C4-2B (cell line): ENCODE data around the gene APLP1.

Experiments used
- H3K27ac ChIP-seq: fragments of 450-650 bp; 2 replicates; pipeline ENCODE4 v1.5.1; 2017
- CTCF ChIP-seq: fragments of 450-650 bp; conservative IDR thresholded peaks from 2 replicates; pipeline ENCODE4 v1.5.1; 2017; ENCODE audit warnings: mild to moderate bottlenecking
- ZFX ChIP-seq: fragments of 450-650 bp; IDR thresholded peaks from 2 replicates; pipeline ENCODE4 v1.6.1; 2017

Gene APLP1

DNA sequence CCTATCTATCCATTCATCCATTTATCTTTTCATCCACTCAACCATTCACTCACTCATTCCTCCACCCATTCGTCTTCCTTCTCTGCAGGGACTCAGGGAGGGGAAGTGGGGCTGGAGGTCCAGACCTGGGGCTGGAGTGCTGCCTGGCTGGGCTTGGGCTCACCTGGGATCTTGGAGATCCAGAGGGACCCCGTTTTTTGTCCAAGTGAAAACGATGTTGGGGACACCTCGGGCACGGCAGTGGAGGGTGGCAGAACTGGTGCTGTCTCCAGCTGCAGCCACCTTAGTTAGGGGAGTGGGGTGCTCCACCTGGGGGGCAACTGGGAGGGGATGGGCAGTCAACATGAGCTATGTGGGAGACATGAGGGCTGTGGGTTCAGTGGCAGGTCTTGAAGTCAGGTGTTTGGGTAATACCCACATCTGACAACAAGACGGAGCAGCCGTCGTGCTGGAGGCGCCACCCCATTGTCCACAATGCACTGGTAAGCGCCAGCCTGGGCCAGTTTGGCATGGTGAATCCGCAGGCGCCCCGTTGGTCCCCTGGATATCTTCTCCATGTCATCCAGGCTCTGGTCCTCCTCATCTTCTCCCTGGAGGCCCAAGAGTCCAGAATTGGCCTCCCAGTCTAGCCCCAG lies 26.3 kb upstream of the APLP1 start:
- no peak overlapping the region for H3K27ac ChIP-seq
- TF ChIP-seq CTCF, result no peak
- TF ChIP-seq ZFX, result no peak

DNA sequence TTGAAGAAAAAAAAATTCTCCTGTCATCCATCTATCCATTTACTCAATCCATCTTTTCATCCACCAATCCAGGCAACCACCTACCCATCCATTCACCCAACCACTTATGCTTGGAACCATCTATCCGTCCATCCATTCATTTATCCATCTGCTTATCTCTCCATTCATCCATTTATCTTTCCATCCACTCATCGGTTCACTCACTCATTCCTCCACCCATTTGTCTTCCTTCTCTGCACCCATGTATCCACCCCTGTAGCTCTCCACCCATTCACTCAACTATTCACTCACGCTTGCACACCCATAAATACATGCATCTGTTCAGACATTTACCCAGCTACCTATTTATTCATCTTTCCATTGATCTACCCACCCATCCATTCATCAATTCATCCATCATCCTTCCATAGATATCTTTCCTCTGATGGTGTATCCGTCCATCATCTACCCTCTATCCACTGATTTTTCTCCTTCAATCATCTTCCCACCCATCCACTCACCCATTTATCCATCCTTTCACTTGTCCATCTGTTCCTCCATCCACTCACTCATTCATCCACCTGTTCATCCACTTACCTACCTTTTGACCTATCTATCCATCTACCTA lies 25.6 kb upstream of the APLP1 start:
- TF ChIP-seq CTCF (no peak), ZFX (no peak)

GRCh38 chr19:35843676-35844481 lies 24.5 kb upstream of the APLP1 start:
- TF ChIP-seq CTCF (no peak), ZFX (no peak)
- H3K27ac ChIP-seq, result no peak overlapping the region

More for the DNA sequence above, 25.6 kb upstream of the APLP1 start:
- no peak overlapping the region for H3K27ac ChIP-seq

GRCh38 chr19:35844482-35845214 lies 23.7 kb upstream of the APLP1 start:
- no peak overlapping the region for H3K27ac ChIP-seq
- no peak for TF ChIP-seq CTCF
- no peak for TF ChIP-seq ZFX

- no peak overlapping the region for H3K27ac ChIP-seq
- TF ChIP-seq ZFX, result no peak
These were observed 22.9 kb upstream of the APLP1 start for GRCh38 chr19:35845215-35846037.

GRCh38 chr19:35846038-35846668 lies 22.2 kb upstream of the APLP1 start:
- no peak overlapping the region for H3K27ac ChIP-seq
- TF ChIP-seq CTCF, result no peak
- no peak for TF ChIP-seq ZFX

- no peak for TF ChIP-seq ZFX
- TF ChIP-seq CTCF, result no peak
- no peak overlapping the region for H3K27ac ChIP-seq
These were observed 20.5 kb upstream of the APLP1 start for GRCh38 chr19:35847911-35848310.
